Adipose tissue (tissue), 3 donors: ENCODE results near the gene FMNL3. TPM values are rescaled to one million over a fixed set of nuclear protein-coding genes. Genes with fewer than 3 reads are reported as not detected.

Experiments
- H3K27ac ChIP-seq: one replicate; pipeline ENCODE4 v1.5.1; 2013; ENCODE audit warnings: low read depth, low read length
- WGBS, 3 donors: extraction: QIAGEN DNeasy Blood & Tissue Kit; methylation state at CpG; one replicate each; pipeline ENCODE4 v1.1.7; 2013; 5-methylcytosine and 5-hydroxymethylcytosine counted together
- polyA plus RNA-seq, 3 donors: library from polyadenylated mRNA; stranded (reverse); fragments of 200-250 nt; gene quantifications; one replicate each; pipeline ENCODE4 v1.2.3, GENCODE V29; 2013
- donor health status: healthy with polysubstance abuse.
- donor health status: Bipolar disorder and iron deficiency.
- donor health status: healthy.

FMNL3 gene
- polyA plus RNA-seq, 3 donors = 1.2 to 8.0 (median 7.5) TPM

- no peak overlapping the region for H3K27ac ChIP-seq
- WGBS, 3 donors = 90 to 98% (median 94%) methylated on average over 4 of the region's 4 CpGs
Measured at GRCh38 chr12:49664167-49664566, 43.0 kb downstream of the FMNL3 start.

DNA sequence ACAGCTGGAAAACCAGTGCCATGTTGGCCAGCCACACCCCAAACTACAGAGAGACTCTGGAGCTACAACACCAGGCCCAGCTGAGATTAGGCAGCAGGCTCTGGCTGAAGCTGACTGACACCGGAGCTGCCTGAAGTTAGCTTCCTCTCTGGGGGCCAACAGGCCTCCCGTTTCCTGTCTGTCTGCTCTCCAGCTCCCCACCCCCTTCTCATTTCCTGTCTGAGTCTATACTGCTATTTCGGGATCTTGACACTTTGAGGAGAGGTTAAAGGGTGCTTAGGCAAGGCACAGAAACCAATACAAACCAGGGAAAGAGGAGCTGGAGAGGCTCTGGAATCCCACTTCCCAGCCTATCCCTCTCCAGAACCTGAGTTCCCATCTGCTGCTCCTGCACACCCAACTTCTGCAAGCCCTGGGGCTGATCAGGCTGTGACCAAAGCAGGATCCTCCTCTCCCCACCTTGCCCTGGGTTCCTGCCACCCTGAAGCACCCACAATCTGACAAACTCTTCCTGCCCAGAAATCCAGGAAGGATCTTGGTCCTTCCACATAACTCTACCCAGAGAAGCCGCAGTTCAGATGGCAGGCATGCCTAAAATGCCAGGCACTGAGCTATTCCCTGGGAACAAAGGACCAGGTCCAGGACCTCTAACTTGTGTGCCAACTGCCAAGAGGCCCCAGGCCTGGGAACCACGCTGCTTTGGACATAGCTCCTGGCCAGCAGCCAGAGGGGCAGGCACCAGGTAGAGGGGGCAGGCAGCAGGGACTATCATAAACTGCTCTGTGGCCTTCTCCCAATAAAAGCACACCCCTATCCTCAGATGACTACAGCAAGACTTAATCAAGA, 44.0 kb downstream of the FMNL3 start:
- H3K27ac ChIP-seq = no peak overlapping the region
- WGBS, 3 donors = 14 to 40% (median 17%) methylated on average over 5 of the region's 5 CpGs

GRCh38 chr12:49661746-49662145, 45.5 kb downstream of the FMNL3 start:
- H3K27ac ChIP-seq = no peak overlapping the region
- WGBS, 3 donors = 85 to 91% (median 90%) methylated on average over 3 of the region's 3 CpGs

DNA sequence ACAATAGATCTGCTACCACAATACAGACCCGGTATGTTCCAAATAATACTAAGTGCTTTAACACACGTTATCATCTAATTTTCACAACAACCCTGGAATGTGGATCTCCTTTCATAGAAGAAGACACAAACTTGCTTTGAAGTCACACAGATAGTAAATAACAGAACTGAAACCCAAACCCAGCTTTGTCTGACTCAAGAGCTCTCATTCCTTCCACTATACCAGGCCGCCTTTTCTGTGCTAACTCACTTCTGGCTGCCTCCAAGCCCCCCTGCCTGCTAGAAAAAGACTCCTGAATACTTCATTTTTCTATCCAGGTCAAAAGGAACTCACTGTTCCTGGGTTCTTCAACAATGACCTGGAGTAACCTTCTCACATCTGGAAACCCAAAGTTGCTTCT, 46.0 kb downstream of the FMNL3 start:
- 77 to 93% (median 84%) methylated on average over 3 of the region's 3 CpGs for WGBS, 3 donors
- no peak overlapping the region for H3K27ac ChIP-seq

DNA sequence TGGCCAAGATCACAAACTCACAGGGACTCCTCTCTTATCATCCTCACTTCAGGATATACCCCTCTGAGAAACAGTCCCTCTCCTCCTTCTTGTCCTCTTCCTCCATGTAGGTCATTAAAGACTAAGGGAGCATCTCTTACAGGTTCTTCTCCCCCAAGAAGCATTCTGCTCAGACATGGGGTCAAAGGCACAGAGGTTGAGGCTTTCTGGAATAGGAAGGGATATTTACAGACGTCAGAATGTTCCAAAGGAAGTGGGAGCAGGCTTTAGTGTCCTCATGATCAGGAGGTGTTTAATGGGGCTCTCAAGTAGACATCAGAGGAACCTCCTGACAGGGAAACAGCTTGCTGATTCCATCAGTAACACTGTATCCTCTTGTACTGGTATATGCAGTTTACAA, 47.5 kb downstream of the FMNL3 start:
- H3K27ac ChIP-seq = no peak overlapping the region
- WGBS, 3 donors = 57 to 70% (median 64%) methylated on average over 1 of the region's 1 CpG

DNA sequence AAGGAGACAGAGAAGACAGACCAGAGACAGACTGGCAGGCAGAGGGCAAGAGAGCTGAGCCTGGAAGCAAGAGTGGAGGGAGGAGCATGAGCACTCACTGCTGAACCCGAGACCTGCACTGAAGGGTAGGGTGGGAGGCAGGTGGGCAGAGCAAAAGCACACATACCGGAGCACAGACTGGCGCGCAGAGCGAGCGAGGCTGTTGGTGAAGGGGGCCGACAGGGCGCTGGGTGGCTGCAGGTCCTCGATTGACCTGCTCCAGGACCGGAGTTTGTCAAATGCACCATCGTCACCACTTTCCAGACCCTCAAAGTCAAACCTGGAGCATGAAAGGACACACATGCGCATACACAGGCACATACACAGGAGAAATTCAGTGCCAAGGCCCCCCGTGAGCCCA, 48.9 kb downstream of the FMNL3 start:
- no peak overlapping the region for H3K27ac ChIP-seq
- 91 to 97% (median 96%) methylated on average over 13 of the region's 13 CpGs for WGBS, 3 donors

DNA sequence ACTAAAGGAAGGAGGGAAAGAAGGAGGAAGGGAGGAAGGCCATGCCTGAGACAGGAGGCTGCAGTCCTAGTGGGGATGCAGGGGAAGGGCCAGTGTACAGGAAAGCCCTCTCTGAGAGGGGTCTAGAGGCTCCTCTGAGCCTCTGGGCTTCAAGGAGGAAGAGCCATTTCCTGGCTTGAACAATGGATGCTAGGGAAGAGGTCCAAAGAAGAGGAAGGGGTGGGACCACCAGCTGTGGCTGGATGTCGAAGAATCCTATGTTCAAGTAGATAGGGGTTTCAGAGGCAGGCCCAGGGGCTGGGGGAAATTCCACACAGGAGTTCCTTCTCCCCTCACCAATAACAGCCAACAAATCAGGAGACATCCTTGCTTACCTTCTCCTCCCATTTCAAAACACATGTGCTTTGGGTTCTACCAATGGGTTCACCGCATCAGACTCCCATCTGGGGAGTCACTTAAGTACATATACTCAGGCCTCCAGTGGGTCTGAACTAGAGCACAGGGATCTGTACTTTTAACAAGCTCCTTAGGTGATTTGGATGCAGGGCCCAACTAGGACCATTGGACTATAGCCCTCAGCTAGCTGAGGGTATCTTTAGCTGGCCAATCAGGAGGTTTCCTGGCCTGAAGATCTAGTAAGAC, 51.5 kb downstream of the FMNL3 start:
- no peak overlapping the region for H3K27ac ChIP-seq
- WGBS, 3 donors = 78 to 87% (median 79%) methylated on average over 2 of the region's 2 CpGs

DNA sequence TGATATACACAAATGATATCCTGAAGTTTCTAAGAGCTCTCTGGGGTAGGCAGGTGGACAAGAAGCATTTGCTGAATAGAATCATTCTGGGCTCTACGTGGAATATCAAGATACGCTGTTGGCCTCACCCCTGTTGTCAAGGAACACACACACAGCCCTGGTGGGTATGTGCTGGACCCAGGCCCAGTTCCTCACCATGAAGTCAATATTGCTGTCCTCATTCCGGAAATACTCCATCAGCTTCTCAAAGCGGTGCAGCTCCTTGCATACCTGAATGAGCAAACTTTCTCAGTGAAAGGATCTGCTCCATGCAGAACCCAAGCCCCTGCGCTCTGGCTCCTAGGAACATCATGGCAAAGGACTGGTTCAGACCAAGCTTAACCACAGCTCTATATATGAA, 52.5 kb downstream of the FMNL3 start:
- WGBS, 3 donors = 86 to 93% (median 89%) methylated on average over 5 of the region's 5 CpGs
- H3K27ac ChIP-seq = no peak overlapping the region

DNA sequence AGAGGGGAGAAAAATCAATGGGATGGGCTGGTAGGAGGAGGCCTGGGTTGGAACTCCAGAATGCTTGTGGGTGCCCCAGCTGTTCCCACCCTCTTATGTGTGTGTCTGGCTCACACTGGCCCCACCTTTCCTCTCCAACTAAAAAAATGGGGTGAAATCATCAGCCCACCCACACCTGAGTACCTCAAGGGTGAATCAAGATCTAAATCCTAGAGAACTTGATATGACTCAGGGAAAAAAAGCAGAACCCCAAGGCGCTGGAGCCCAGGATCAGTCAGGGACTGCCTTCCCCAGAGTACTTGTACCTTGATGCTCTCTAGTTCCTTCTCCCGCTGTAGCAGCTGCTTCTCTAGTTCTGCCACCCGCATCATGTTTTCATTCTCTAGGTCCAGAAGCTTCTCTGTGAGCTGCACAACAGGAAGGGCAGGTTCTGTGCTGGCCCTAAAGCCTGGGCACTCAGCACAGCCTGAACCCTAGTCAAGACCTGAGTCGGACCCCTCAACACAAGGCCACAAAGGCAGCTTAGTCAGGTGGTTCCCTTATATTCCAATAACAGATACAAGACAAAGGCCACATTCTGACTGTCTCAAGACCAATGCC, 54.2 kb downstream of the FMNL3 start:
- H3K27ac ChIP-seq = no peak overlapping the region
- 80 to 93% (median 88%) methylated on average over 4 of the region's 4 CpGs for WGBS, 3 donors

- WGBS, 3 donors = 70 to 80% (median 76%) methylated on average over 8 of the region's 8 CpGs
- H3K27ac ChIP-seq = no peak overlapping the region
Measured at GRCh38 chr12:49651855-49652254, 55.4 kb downstream of the FMNL3 start.

- no peak overlapping the region for H3K27ac ChIP-seq
- 81 to 86% (median 85%) methylated on average over 5 of the region's 5 CpGs for WGBS, 3 donors
Measured at GRCh38 chr12:49649892-49650291, 57.3 kb downstream of the FMNL3 start.

- H3K27ac ChIP-seq = no peak overlapping the region
Measured at GRCh38 chr12:49649445-49649844, 57.8 kb downstream of the FMNL3 start.

DNA sequence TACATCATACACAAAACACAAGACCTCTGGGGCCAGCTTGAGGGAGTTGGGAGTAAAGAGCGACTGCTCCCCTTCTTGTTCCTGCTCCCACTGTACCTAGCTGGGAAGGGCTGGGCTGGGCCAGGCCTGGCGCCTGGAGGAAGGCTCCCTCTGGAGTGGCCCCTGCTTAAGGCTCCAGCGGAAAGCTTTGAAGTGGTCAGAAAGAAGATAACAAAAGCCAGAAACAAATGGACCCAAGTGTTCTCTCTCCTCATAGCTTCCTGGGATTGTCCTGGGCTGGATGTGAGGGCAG, 58.5 kb downstream of the FMNL3 start:
- no peak overlapping the region for H3K27ac ChIP-seq
- 69 to 85% (median 73%) methylated on average over 3 of the region's 3 CpGs for WGBS, 3 donors

More at GRCh38 chr12:49649445-49649844, 57.8 kb downstream of the FMNL3 start:
- WGBS, 3 donors = 93 to 97% (median 94%) methylated on average over 11 of the region's 11 CpGs

GRCh38 chr12:49647827-49648711, 59.1 kb downstream of the FMNL3 start:
- WGBS, 3 donors = 72 to 85% (median 80%) methylated on average over 15 of the region's 15 CpGs
- H3K27ac ChIP-seq = no peak overlapping the region

DNA sequence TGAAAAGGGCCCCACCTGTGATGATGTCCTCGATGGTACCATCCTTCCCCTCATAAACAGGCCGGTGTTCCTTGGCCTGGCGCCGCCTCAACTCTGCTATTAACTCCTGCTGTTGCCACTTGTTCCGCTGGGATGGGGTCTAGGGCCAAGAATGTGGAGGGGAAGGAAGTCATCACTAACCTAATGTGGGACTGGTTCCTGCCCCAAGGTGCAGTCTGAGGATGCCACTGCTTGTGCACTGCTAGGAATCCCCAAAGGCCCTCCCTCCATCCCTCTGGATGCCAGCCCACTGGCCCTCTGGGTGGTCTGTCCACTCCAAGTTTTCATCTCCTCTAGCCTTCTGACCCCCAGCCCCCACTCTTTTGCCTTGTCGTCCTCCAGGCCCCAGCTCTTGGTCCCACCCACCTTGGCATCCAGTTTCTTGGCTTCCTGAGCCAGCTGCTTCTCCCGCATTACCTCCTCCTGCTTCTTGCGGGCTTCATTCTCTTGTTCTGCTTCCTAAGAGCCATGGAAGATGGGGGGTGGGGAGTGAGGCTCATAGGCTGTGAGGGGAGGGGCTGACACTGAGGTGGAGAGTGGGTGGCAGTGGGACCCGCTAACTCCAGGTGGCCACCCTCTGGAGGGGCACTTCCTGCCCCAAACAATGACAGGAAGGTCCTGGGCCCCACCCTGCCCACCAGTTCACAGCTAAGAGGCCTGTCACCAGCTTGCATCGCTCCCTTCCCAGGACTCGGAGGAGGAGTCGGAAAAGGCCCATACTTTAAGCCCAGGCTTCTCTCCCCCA, 60.1 kb downstream of the FMNL3 start:
- H3K27ac ChIP-seq = no peak overlapping the region
- 67 to 77% (median 69%) methylated on average over 12 of the region's 12 CpGs for WGBS, 3 donors

GRCh38 chr12:49646331-49646830, 60.8 kb downstream of the FMNL3 start:
- no peak overlapping the region for H3K27ac ChIP-seq
- 86 to 93% (median 87%) methylated on average over 7 of the region's 7 CpGs for WGBS, 3 donors

GRCh38 chr12:49645146-49646039, 61.8 kb downstream of the FMNL3 start:
- no peak overlapping the region for H3K27ac ChIP-seq
- WGBS, 3 donors = 85 to 96% (median 95%) methylated on average over 6 of the region's 6 CpGs
